Activated CD8-positive, alpha-beta T cell treated with anti-CD3 and anti-CD28 coated beads, Interleukin-2, amount 10 ng/mL, durations not matched to agents 7 days and 5 days (primary cell): ENCODE data around the gene ANKRD33B. TPM values are rescaled to one million over a fixed set of nuclear protein-coding genes. Genes with fewer than 3 reads are reported as not detected.
A peak's percentile ranks its signal among the peaks of the same experiment; 100 is the strongest.
"Not testable (repeated sequence)": the region's sequence is repeated elsewhere in the genome, so short reads cannot be mapped to it uniquely, and the experiment has no call there.

Experiments
- ATAC-seq: fragments of 150-1000 bp; cut with Tn5 transposase; one replicate; pipeline ENCODE4 v1.10.0; 2021; ENCODE audit warnings: moderate library complexity
- CTCF ChIA-PET: fragments of 350-600 bp; sonication (Branson Sonifier 250); formaldehyde crosslinking; loops from one replicate; lab custom pipeline; 2021; ENCODE audit warnings: antibody characterized with exemption; lab: Charles Lee
- POLR2A ChIA-PET: fragments of 350-600 bp; sonication (Branson Sonifier 250); formaldehyde crosslinking; loops from one replicate; lab custom pipeline; 2021; ENCODE audit warnings: antibody characterized with exemption; lab: Charles Lee
- DNase-seq: peaks from one replicate; pipeline ENCODE4 v3.0.0-alpha.2; 2020
- H3K27ac Mint-ChIP-seq: one replicate; pipeline ENCODE4 v1.8.0; 2021; ENCODE audit warnings: mild to moderate bottlenecking, mixed read lengths
- H3K27me3 Mint-ChIP-seq: one replicate; pipeline ENCODE4 v1.8.0; 2021; ENCODE audit warnings: low read depth, mixed read lengths
- H3K36me3 Mint-ChIP-seq: one replicate; pipeline ENCODE4 v1.8.0; 2021; ENCODE audit warnings: low read depth, mixed read lengths
- H3K4me1 Mint-ChIP-seq: one replicate; pipeline ENCODE4 v1.8.0; 2021; ENCODE audit warnings: low read depth, mixed read lengths
- H3K4me3 Mint-ChIP-seq: one replicate; pipeline ENCODE4 v1.8.0; 2021; ENCODE audit warnings: mild to moderate bottlenecking, mixed read lengths
- H3K9me3 Mint-ChIP-seq: one replicate; pipeline ENCODE4 v1.8.0; 2022; ENCODE audit warnings: mixed read lengths; ENCODE audit not compliant: insufficient read depth
- total RNA-seq, 2 experiments: library from RNA; stranded (reverse); gene quantifications; one replicate each; pipeline ENCODE4 v1.2.3, GENCODE V29; 2021

ANKRD33B gene
- total RNA-seq, 2 experiments from 2014 or later = 4.6 to 5.5 TPM

DNA sequence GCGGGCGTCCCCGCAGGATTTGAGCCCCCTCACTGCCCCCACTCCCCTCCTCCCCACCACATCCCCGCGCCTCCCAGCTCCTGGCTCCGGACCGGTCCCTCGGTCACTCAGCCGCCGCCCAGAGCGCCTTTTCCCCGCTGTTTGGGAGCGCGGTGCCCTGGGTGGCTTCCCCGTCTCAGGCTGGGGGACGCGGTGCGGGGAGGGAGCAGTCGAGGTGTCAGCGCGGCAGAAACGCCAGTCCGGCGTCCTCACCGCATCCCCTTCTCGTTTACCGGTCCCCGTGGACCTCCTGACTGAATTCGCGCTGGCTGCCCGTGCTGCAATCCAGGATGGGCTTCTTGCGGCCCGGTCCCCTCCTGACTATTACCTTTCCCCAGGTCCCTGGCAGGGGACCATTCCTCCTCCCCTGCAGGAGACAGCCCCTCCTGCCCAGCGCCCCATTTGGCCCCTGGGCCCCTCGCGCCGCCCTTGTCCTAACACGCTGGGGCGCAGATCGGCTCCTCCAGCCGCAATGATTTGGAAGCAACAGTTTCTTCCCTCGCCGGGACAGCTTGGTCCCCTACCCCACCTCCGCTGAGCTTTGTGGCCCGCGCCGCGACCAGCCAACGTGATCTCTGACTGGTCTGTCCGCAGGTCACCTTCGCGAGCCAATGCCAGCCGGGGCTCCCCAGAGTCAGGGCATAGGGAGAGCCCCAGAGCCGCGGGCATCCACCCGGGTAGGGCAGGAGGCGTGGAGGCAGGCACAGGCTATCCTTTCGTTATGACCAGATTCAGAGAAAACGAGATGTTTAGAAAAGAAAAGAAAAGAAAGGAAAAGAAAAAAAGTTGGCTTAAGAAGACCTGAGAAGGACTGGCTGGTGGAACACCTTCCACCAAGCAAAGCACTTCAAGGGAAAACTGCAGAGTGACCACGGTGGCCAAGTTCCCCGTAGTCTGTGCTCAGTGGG, 1.2 kb downstream of the ANKRD33B start:
- ChIA-PET POLR2A (interaction anchor here (1.1 to 1.4 kb wide), 3 partner anchors 62 to 71 kb away, joined by 3 to 8 read pairs (median 4); no protein-coding TSS in a partner anchor), CTCF (interaction anchor here (1.0 to 1.4 kb wide), 3 partner anchors 62 to 76 kb away, joined by 3 to 7 read pairs (median 4); no protein-coding TSS in a partner anchor)
- H3K9me3 Mint-ChIP-seq = no peaks in the 10 kb centered on the region
- peak overlapping the region; percentile 86 for H3K4me3 Mint-ChIP-seq
- DNase-seq = peak; percentile 29
- peaks cover 15% of the 10 kb centered on the region for H3K27me3 Mint-ChIP-seq
- no peaks in the 10 kb centered on the region for H3K36me3 Mint-ChIP-seq
- peak; percentile 6 for ATAC-seq
- H3K4me1 Mint-ChIP-seq = peaks cover 26% of the 10 kb centered on the region
- H3K27ac Mint-ChIP-seq = peak overlapping the region; percentile 79

DNA sequence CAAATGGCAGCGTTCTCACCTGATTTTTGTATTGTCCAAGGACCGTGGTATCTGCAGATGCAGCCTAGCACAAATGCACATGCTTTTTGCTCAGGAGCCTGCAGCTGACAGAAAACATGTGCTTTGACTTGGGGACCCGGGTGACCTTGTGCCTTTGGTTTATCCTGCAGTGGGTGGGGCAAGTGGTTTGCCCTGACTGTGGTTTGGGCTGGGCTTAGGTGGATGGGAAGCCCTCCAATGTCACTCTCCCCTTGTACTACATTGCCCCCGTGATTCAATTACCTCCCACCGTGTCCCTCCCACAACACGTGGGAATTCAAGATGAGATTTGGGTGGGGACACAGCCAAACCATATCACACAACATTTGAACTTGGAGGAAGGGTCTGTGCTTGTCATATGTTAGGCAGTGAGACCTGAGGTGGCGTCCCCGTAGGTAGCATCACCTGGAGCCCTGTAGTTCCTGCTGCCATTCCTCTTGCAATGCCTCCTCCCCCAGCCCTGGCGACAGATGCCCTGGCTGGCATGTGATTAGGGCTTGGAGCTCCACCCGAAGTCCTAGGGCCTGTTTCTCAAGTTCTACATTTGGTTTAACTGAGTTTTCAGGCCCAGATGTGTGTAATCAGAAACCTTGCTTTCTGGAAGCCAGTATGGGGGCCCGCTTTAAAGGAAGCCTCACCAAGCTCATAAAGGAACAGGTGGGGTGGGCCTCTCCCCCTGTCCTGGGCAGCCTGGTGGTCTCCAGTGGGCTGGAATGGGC, 2.1 kb downstream of the ANKRD33B start:
- Mint-ChIP-seq H3K4me1 (peaks cover 26% of the 10 kb centered on the region), H3K27me3 (peaks cover 9% of the 10 kb centered on the region), H3K4me3 (peak overlapping the region; percentile 86), H3K9me3 (no peaks in the 10 kb centered on the region), H3K36me3 (no peaks in the 10 kb centered on the region), H3K27ac (no peak overlapping the region)
- ATAC-seq (no peak), DNase-seq (peak; percentile 40)
- ChIA-PET CTCF (interaction anchor here (1.0 to 3.2 kb wide), 4 partner anchors 10 to 77 kb away, joined by 3 to 19 read pairs (median 4); no protein-coding TSS in a partner anchor), POLR2A (no interaction called here)

DNA sequence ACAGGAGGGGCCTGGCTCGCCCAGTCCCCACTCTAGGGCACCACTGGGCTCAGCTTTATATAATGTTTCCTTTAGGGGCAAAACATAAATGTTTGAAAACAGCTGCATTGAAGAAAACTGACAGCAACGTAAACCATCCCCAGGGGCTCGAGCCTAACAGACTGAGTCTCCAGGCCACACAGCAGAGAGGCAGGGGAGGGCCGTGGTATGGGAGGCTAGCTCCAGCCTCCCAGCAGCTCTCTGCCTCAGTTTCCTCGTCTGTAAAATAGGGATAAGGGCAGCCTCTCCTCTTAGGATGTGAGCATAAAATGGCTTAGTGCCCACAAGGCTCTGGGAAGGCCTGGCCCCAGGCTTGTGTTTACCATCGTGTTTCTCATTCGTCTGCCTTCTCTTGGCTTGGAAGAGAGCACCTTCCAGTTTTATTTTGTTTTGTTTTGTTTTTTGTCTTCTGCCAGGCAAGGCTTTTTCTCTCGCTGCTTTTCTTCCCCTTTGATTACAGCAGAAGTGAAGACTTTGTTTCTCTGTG, 2.7 kb downstream of the ANKRD33B start:
- Mint-ChIP-seq H3K36me3 (no peaks in the 10 kb centered on the region), H3K4me3 (no peak overlapping the region), H3K4me1 (peaks cover 26% of the 10 kb centered on the region), H3K9me3 (no peaks in the 10 kb centered on the region), H3K27me3 (peaks cover 5% of the 10 kb centered on the region), H3K27ac (no peak overlapping the region)
- POLR2A ChIA-PET = interaction anchor here (1.0 kb wide), 1 partner anchor 12 kb away, joined by 3 read pairs; no protein-coding TSS in a partner anchor
- ATAC-seq (no peak), DNase-seq (no peak)
- CTCF ChIA-PET = interaction anchor here (1.0 to 3.2 kb wide), 2 partner anchors 9 to 62 kb away, joined by 3 to 19 read pairs; no protein-coding TSS in a partner anchor

DNA sequence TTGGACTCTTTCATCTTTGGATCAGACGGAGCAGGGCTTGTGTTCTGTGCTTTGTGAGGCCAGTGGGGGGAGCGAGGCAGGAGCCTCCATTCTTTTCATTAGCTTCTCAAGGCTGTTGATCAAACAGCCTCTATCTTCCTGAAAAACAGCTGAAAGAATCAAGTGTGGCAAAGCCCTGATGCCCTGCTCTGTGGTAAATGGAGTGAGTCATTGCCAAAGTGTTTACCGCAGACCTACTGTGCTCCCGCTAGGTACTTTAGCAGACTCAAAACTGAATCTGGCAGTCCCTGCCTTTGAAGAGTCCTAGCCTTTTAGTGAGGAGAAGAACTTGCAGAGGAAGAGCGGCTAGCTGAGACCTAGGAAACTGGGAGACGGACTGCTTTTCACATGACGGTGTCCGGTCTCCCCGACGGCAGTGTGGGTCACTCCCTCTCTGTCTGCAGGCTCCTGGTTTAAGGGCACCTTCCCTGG, 3.3 kb downstream of the ANKRD33B start:
- ATAC-seq (no peak), DNase-seq (no peak)
- no peaks in the 10 kb centered on the region for H3K36me3 Mint-ChIP-seq
- peaks cover 24% of the 10 kb centered on the region for H3K4me1 Mint-ChIP-seq
- no peaks in the 10 kb centered on the region for H3K9me3 Mint-ChIP-seq
- ChIA-PET POLR2A (interaction anchor here (1.0 kb wide), 1 partner anchor 11 kb away, joined by 3 read pairs; no protein-coding TSS in a partner anchor), CTCF (interaction anchor here (1.2 to 3.2 kb wide), 2 partner anchors 9 to 61 kb away, joined by 3 to 19 read pairs; no protein-coding TSS in a partner anchor)
- peaks cover 2% of the 10 kb centered on the region for H3K27me3 Mint-ChIP-seq
- H3K27ac Mint-ChIP-seq = no peak overlapping the region
- H3K4me3 Mint-ChIP-seq = no peak overlapping the region

DNA sequence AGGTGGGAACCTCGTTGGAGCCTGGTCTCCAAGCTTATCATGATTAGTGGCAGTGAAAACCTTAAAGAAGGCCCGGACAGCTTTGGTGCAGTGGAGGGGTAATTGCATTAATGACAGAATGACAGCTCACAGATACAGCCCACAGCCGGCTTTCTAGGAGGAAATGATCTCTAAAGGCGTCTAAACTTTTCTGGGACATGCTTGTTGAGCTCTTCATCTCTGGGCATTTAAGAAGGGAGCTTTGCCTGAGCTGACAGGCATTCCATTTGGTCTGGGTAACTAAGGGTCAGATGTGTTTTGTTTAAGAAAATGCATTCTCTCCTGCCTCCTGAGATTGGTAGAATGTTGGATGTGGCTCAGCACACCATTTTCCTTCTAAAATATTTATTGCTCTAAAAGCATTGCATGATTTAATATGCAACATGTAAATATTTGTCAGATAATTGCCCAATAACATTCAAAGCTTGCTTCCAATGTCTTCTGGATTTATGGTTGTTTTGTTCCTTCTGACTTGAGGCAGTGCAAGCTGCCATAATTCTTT, 4.0 kb downstream of the ANKRD33B start:
- ATAC-seq = no peak
- H3K27ac Mint-ChIP-seq = no peak overlapping the region
- H3K27me3 Mint-ChIP-seq = no peaks in the 10 kb centered on the region
- H3K36me3 Mint-ChIP-seq = no peaks in the 10 kb centered on the region
- H3K9me3 Mint-ChIP-seq = no peaks in the 10 kb centered on the region
- CTCF ChIA-PET = interaction anchor here (1.2 to 3.2 kb wide), 2 partner anchors 9 to 61 kb away, joined by 3 to 19 read pairs; no protein-coding TSS in a partner anchor
- no peak overlapping the region for H3K4me3 Mint-ChIP-seq
- H3K4me1 Mint-ChIP-seq = peaks cover 21% of the 10 kb centered on the region
- DNase-seq = no peak
- POLR2A ChIA-PET = interaction anchor here (0.6 to 1.0 kb wide), 2 partner anchors 10 to 67 kb away, joined by 3 read pairs; no protein-coding TSS in a partner anchor

DNA sequence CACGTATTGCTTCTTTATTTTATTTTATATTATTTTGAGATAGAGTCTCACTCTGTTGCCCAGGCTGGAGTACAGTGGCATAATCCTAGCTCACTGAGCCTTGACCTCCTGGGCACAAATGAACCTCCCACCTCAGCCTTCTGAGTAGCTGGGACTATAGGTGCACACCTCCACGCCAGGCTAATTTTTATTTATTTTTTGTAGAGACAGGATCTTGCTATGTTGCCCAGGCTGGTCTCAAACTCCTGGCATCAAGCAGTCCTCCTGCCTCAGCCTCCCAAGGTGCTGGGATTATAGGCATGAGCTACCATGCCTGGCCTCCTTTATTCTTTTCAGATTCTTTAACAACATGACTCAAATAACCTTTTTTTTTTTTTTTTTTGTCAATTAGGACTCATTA, 6.7 kb downstream of the ANKRD33B start:
- H3K4me3 Mint-ChIP-seq, H3K27ac Mint-ChIP-seq, CTCF ChIA-PET, H3K27me3 Mint-ChIP-seq, H3K9me3 Mint-ChIP-seq, ATAC-seq, H3K36me3 Mint-ChIP-seq, POLR2A ChIA-PET, DNase-seq: not testable (repeated sequence)
- peaks cover 10% of the 10 kb centered on the region for H3K4me1 Mint-ChIP-seq

DNA sequence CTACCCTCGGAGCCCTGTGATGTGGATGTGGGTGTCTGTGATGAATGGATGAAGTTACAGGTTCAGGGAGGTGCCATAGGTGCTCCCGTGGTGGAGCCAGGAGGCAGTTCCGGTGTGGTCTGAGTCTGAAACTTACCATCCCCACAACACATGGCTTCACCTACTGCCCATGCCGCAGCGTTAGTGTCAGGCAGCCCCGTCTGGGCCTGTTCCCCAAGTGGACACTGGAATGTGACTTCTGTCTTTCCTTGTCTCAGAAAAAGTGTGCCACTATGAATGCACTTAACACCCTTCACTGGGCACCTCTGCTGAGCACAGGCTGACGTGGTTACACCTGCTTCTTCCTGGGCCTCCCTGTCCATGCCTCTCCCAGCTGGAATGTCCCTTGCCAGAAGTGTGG, 8.6 kb downstream of the ANKRD33B start:
- no peaks in the 10 kb centered on the region for H3K27me3 Mint-ChIP-seq
- H3K27ac Mint-ChIP-seq = no peak overlapping the region
- no peak overlapping the region for H3K4me3 Mint-ChIP-seq
- POLR2A ChIA-PET = no interaction called here
- no peak for DNase-seq
- CTCF ChIA-PET = no interaction called here
- no peak for ATAC-seq
- no peaks in the 10 kb centered on the region for H3K36me3 Mint-ChIP-seq
- H3K9me3 Mint-ChIP-seq = no peaks in the 10 kb centered on the region
- peaks cover 2% of the 10 kb centered on the region for H3K4me1 Mint-ChIP-seq

DNA sequence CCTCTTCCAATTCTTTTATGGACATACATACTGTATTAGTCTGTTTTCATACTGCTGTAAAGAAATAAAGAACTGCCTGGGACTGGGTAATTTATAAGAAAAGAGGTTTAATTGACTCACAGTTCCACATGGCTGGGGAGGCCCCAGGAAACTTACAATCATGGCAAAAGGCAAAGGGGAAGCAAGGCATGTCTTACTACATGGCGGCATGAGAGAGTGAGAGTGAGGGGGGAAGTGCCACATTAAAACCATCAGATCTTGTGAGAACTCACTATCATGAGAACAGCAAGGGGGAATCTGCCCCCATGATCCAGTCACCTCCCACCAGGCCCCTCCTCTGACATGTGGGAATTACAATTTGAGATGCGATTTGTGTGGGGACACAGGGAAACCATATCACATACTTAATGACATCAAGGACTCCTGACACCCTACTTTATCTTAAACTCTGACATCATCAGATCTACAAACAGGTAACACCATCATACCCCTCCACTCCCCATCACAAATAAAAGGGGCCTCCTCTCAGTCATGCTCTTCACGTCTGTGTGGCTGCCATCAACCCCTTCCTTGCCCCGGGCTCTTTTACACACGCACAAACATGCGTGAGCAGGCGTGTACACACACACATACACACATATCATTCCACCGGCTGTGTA, 9.7 kb downstream of the ANKRD33B start:
- CTCF ChIA-PET = interaction anchor here (0.9 to 4.2 kb wide), 2 partner anchors 24 to 54 kb away, joined by 3 to 20 read pairs; no protein-coding TSS in a partner anchor
- no peaks in the 10 kb centered on the region for H3K9me3 Mint-ChIP-seq
- peaks cover 6% of the 10 kb centered on the region for H3K4me1 Mint-ChIP-seq
- H3K27me3 Mint-ChIP-seq = no peaks in the 10 kb centered on the region
- H3K4me3 Mint-ChIP-seq = no peak overlapping the region
- ATAC-seq (no peak), DNase-seq (no peak)
- no peak overlapping the region for H3K27ac Mint-ChIP-seq
- POLR2A ChIA-PET = interaction anchor here (0.8 kb wide), 1 partner anchor 54 kb away, joined by 4 read pairs; no protein-coding TSS in a partner anchor
- no peaks in the 10 kb centered on the region for H3K36me3 Mint-ChIP-seq

DNA sequence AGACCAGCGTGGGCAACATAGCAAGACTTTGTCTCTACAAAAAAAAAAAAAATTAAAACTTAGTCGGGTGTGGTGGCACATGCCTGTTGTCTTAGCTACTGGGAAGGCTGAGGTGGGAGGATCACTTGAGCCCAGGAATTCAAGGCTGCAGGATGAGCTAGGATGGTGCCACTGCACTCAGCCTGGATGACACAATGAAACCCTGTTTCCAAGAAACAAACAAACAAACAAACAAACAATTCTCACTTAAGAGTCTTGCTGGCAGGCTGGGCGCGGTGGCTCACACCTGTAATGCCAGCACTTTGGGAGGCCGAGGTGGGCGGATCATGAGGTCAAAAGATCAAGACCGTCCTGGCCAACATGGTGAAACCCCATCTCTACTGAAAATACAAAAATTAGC, 11.0 kb downstream of the ANKRD33B start:
- H3K27ac Mint-ChIP-seq, H3K36me3 Mint-ChIP-seq, DNase-seq, H3K9me3 Mint-ChIP-seq, ATAC-seq, H3K4me3 Mint-ChIP-seq, POLR2A ChIA-PET, H3K27me3 Mint-ChIP-seq: not testable (repeated sequence)
- CTCF ChIA-PET = interaction anchor here (4.2 kb wide), 1 partner anchor 53 kb away, joined by 20 read pairs; no protein-coding TSS in a partner anchor
- H3K4me1 Mint-ChIP-seq = peaks cover 17% of the 10 kb centered on the region

DNA sequence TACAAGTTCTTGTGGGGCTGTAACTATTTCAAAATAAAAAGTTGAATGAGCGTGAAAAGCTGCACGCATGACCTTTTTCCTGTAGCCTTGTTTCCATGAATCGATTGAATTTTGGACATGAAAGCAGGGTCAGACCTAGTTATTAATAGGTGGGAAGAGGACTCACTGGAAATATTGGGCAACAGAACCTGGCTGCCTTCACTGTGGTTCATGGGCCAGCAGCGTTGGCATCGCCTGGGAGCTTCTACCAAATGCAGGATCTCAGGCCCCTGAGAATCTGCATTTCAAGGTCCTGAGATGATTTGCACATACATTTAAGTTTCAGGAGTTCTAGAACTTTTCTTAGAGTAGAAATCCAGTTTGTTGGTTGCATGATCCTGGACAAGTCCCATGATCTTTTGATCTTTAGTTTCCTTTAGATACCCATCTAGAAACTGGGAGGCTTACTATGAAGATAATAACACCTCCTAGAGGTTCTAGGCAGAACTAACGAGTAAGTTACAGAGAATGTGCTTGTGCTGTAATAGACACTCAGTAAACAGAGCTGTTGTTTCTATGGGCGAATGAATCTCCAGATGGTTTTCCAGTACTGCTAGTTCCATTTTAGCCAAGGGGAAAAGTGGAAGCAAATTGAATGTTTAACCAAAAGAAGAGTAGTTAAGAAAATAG, 12.4 kb downstream of the ANKRD33B start:
- H3K27me3 Mint-ChIP-seq = no peaks in the 10 kb centered on the region
- peaks cover 27% of the 10 kb centered on the region for H3K4me1 Mint-ChIP-seq
- no peaks in the 10 kb centered on the region for H3K36me3 Mint-ChIP-seq
- ChIA-PET CTCF (interaction anchor here (0.6 to 4.2 kb wide), 11 partner anchors 8 to 222 kb away, joined by 3 to 20 read pairs (median 4); no protein-coding TSS in a partner anchor), POLR2A (no interaction called here)
- H3K9me3 Mint-ChIP-seq = no peaks in the 10 kb centered on the region
- DNase-seq (no peak), ATAC-seq (no peak)
- H3K4me3 Mint-ChIP-seq = no peak overlapping the region
- no peak overlapping the region for H3K27ac Mint-ChIP-seq
